Activated effector memory CD4-positive, alpha-beta T cell treated with anti-CD3 and anti-CD28 coated beads, Interleukin-2, amount 50 U/mL, for 16 hours (primary cell): ENCODE measurements around the gene MZB1.
A peak's percentile ranks its signal among the peaks of the same experiment; 100 is the strongest.

Experiments used
- DNase-seq: peaks from one replicate; pipeline ENCODE4 v3.0.0-alpha.2; 2020

Gene MZB1

GRCh38 chr5:139389701-139390638, at the start of gene MZB1:
TSS of gene MZB1 (minus strand) at chr5:139389913. CDS start at chr5:139389856, 57 bp downstream.
- DNase-seq, result peak; percentile 74

- peak; percentile 97 for DNase-seq
These were observed 49.5 kb upstream of the MZB1 start, which contains the start of gene DNAJC18 for GRCh38 chr5:139439013-139439903. TSS of gene DNAJC18 (minus strand) at chr5:139439525. CDS start at chr5:139439445, 80 bp downstream.

GRCh38 chr5:139438707-139439012, 48.9 kb upstream of the MZB1 start:
- no peak for DNase-seq

GRCh38 chr5:139435676-139436075, 46.0 kb upstream of the MZB1 start:
- no peak for DNase-seq

GRCh38 chr5:139431706-139432105, 42.0 kb upstream of the MZB1 start:
- no peak for DNase-seq

- DNase-seq, result no peak
These were observed 40.3 kb upstream of the MZB1 start for GRCh38 chr5:139430015-139430414.

GRCh38 chr5:139426203-139426885, 36.6 kb upstream of the MZB1 start:
- DNase-seq, result no peak

GRCh38 chr5:139425497-139425896, 35.8 kb upstream of the MZB1 start:
- no peak for DNase-seq

GRCh38 chr5:139422307-139422893, 32.7 kb upstream of the MZB1 start:
- no peak for DNase-seq

GRCh38 chr5:139419226-139420192, 29.8 kb upstream of the MZB1 start:
- DNase-seq, result no peak

GRCh38 chr5:139418793-139419192, 29.1 kb upstream of the MZB1 start:
- DNase-seq, result no peak

GRCh38 chr5:139417214-139417613, 27.5 kb upstream of the MZB1 start:
- DNase-seq, result no peak

GRCh38 chr5:139416651-139417050, 26.9 kb upstream of the MZB1 start:
- DNase-seq, result peak; percentile 47

GRCh38 chr5:139415869-139416268, 26.2 kb upstream of the MZB1 start:
- DNase-seq, result no peak

- peak; percentile 64 for DNase-seq
These were observed 25.6 kb upstream of the MZB1 start for GRCh38 chr5:139415221-139415861.

- peak; percentile 62 for DNase-seq
These were observed 24.9 kb upstream of the MZB1 start for GRCh38 chr5:139414581-139415130.

- peak; percentile 61 for DNase-seq
These were observed 24.2 kb upstream of the MZB1 start for GRCh38 chr5:139413963-139414362.

- peak; percentile 30 for DNase-seq
These were observed 23.4 kb upstream of the MZB1 start for GRCh38 chr5:139413153-139413552.

GRCh38 chr5:139410993-139411828, 21.5 kb upstream of the MZB1 start:
- DNase-seq, result peak; percentile 31
